GM12865 (cell line): ENCODE measurements around the gene CCDC175.

Experiments
- DNase-seq: peaks from one replicate; pipeline ENCODE4 v3.0.0; 2010; ENCODE audit warnings: low read depth
- H3K4me3 ChIP-seq: 2 replicates; pipeline ENCODE4 v1.5.1; 2011; ENCODE audit warnings: mild to moderate bottlenecking, low read depth, low read length, control low read depth
- TF ChIP-seq, protein P1 (sequence below): IDR thresholded peaks from 2 replicates; pipeline ENCODE4 v1.5.1; 2011; ENCODE audit warnings: low read length, control low read depth, low read depth, inconsistent platforms; ENCODE audit not compliant: insufficient read depth; ENCODE audit errors: missing control alignments

Gene CCDC175

DNA sequence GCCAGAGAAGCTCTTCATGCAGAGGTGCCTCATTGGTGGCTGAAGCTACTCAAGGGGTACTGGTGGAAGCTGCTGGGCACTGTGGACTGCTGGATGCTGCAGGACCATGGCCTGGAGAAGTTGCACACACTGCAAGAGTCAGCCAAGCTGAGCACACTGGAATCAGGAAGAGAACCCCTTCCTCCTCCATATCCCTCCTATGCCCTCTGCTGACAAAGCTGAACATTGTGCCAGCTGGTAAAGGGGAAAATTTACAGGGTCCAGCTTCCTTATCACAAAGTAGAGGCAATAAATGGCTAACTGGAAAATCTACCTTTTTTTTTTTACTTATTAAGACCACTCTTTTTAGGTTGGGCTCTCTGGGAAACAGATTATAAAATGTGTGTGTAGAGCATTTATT lies 6.5 kb downstream of the CCDC175 start:
- DNase-seq = no peak
- no peak overlapping the region for H3K4me3 ChIP-seq
- TF ChIP-seq, protein P1, sequence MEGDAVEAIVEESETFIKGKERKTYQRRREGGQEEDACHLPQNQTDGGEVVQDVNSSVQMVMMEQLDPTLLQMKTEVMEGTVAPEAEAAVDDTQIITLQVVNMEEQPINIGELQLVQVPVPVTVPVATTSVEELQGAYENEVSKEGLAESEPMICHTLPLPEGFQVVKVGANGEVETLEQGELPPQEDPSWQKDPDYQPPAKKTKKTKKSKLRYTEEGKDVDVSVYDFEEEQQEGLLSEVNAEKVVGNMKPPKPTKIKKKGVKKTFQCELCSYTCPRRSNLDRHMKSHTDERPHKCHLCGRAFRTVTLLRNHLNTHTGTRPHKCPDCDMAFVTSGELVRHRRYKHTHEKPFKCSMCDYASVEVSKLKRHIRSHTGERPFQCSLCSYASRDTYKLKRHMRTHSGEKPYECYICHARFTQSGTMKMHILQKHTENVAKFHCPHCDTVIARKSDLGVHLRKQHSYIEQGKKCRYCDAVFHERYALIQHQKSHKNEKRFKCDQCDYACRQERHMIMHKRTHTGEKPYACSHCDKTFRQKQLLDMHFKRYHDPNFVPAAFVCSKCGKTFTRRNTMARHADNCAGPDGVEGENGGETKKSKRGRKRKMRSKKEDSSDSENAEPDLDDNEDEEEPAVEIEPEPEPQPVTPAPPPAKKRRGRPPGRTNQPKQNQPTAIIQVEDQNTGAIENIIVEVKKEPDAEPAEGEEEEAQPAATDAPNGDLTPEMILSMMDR = no peak

DNA sequence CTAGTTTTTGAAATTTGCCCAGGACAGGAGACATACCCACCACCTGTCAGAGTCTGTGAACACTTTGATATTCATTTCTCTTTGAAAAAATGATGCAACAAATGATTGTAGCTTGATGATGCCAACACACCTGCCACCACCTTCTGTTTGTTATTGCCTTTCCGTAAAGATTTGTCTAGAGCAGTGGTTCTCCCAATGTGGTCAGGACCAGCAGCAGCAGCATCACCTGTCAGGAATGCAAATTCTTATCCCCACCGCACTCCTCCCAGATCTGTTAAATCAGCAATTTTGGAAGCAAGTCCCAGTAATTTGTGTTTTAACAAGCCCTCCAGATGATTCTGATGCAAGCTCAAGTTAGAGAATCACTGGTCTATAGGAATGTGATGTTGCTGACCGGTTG lies 9.9 kb downstream of the CCDC175 start:
- H3K4me3 ChIP-seq = no peak overlapping the region
- no peak for DNase-seq
- TF ChIP-seq, protein P1 = no peak

DNA sequence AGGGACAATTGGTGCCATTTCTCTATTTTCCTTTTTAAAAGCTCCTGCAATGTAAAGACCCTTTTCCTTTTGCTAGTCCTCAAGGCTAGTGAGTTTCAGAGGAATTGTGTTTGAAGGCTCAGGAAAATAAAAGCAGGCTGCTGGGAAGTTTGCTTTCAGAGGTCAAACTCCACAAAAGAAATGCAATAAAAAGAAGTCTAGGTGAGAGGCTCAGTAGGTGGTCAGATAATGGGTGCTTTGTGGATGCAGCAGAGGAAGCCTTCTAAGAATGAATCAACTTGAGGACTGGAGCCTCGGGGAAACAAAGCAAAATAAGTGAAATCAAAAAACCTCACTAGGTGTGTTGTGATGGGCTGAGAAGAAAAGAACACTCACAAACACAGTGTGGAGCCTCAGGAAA lies 10.3 kb downstream of the CCDC175 start:
- TF ChIP-seq, protein P1 = no peak
- DNase-seq = no peak
- H3K4me3 ChIP-seq = no peak overlapping the region

DNA sequence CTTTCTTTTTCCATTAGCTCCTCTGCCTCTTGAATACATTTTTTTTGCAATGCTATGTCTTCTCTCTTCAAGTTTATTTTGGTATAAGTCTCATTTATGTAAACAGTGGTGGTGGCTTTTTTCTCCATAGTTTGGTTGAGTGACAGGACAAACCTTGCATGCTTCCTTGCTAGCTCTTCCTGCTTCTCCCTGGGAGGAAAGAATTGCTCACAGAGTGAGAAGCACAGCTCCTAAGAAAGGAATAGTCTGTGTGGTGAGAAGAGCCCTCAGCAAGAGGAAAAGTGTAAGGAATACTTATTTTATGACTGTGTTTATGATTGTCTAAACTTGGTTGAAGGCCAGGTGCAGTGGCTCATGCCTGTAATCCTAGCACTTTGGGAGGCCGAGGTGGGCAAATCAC lies 11.5 kb downstream of the CCDC175 start:
- H3K4me3 ChIP-seq = no peak overlapping the region
- DNase-seq = no peak
- TF ChIP-seq, protein P1 = no peak

DNA sequence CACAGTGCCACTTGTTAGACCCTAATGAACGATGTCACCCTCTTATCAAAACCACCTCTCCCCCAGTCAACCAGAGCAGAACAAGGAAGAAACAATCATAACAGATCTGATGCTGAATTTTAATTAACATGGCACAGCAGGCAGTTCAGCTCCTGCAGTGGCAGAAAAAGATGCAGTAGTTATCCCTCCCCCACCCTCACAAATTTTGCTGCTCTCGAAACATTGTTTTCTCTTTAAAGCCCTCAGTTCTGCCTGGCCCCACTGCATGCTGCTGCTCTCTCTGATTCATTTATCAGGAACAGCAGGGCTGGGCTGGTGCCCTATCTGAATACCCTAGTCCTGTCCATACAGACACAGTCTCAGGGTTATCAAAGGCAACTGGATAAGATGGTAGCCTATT lies 12.2 kb downstream of the CCDC175 start:
- no peak for DNase-seq
- TF ChIP-seq, protein P1 = no peak
- H3K4me3 ChIP-seq = no peak overlapping the region

DNA sequence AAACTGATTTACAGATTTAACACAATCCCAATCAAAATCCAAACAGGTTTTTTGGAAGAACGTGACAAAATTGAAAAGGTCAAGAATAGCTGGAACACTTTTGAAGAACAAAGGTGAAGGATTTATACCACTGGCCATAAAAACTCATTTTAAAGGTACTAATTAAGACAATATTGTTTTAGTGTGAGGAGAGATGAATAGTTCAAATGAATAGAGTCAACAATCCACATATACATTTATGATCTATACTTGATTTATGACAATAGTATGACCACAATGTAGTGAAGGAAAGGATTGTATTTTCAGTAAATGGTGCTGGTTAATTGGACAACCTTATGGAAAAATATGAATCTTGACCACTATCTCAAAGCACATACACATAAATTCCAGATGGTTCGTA lies 29.3 kb downstream of the CCDC175 start:
- DNase-seq = no peak
- TF ChIP-seq, protein P1 = no peak

DNA sequence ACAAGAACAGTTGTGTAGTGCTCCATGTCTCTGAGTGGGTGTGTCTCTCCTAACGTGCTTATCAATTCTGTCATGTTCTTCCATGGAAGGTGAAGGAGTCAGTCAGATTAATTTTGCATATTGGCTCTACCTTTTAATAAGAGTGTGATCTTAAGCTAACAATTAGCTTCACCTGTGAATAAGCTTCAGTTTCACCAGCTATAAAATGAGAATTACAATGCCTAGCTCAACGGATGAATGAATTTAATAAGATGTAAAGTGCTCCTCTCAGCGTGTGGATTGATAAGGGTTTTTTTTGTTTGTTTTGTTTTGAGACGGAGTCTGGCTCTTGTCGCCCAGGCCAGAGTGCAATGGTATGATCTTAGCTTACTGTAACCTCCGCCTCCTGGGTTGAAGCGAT lies 32.7 kb downstream of the CCDC175 start:
- TF ChIP-seq, protein P1 = no peak
- H3K4me3 ChIP-seq = no peak overlapping the region
- DNase-seq = no peak

More for the DNA sequence above, 29.3 kb downstream of the CCDC175 start:
- H3K4me3 ChIP-seq = no peak overlapping the region
